Measurements from ENCODE around the gene TCTN1.
"Not testable (repeated sequence)": the region's sequence is repeated elsewhere in the genome, so short reads cannot be mapped to it uniquely, and the experiment has no call there.

Gene TCTN1

GRCh38 chr12:110613771-110614684 lies at the start of gene TCTN1:
Gene TCTN1 (plus strand): TSS chr12:110614129. CDS start chr12:110614183, 54 bp downstream.
- DNase-seq (ENCODE audit: extremely low read depth, low read depth), result peak; percentile 78
- no peak for TF ChIP-seq CTCF (IDR thresholded peaks at IDR 0.05; ENCODE audit: low read depth, low read length)

- DNase-seq (ENCODE audit: extremely low read depth, low read depth), result no peak
- no peak for TF ChIP-seq CTCF (IDR thresholded peaks at IDR 0.05; ENCODE audit: low read depth, low read length)
These were observed 49.4 kb upstream of the TCTN1 start for GRCh38 chr12:110564471-110564991.

GRCh38 chr12:110565894-110566871 lies 47.7 kb upstream of the TCTN1 start:
- no peak for TF ChIP-seq CTCF (IDR thresholded peaks at IDR 0.05; ENCODE audit: low read depth, low read length)
- no peak for DNase-seq (ENCODE audit: extremely low read depth, low read depth)

- no peak for TF ChIP-seq CTCF (IDR thresholded peaks at IDR 0.05; ENCODE audit: low read depth, low read length)
- DNase-seq (ENCODE audit: extremely low read depth, low read depth), result no peak
These were observed 46.9 kb upstream of the TCTN1 start for GRCh38 chr12:110566993-110567392.

GRCh38 chr12:110568752-110569151 lies 45.2 kb upstream of the TCTN1 start:
- no peak for DNase-seq (ENCODE audit: extremely low read depth, low read depth)
- no peak for TF ChIP-seq CTCF (IDR thresholded peaks at IDR 0.05; ENCODE audit: low read depth, low read length)

- DNase-seq (ENCODE audit: extremely low read depth, low read depth), result not testable (repeated sequence)
These were observed 44.1 kb upstream of the TCTN1 start for GRCh38 chr12:110569838-110570237.

- DNase-seq (ENCODE audit: extremely low read depth, low read depth), result not testable (repeated sequence)
These were observed 43.1 kb upstream of the TCTN1 start for GRCh38 chr12:110570798-110571197.

GRCh38 chr12:110574044-110574443 lies 39.9 kb upstream of the TCTN1 start:
- no peak for DNase-seq (ENCODE audit: extremely low read depth, low read depth)
- TF ChIP-seq CTCF (IDR thresholded peaks at IDR 0.05; ENCODE audit: low read depth, low read length), result no peak

- DNase-seq (ENCODE audit: extremely low read depth, low read depth), result not testable (repeated sequence)
These were observed 39.2 kb upstream of the TCTN1 start for GRCh38 chr12:110574717-110575230.

Data from AG09319 (cell line).